GM21723 (cell line): ENCODE results near the gene CHIC2.
A peak's percentile ranks its signal among the peaks of the same experiment; 100 is the strongest.
"Not testable (repeated sequence)": the region's sequence is repeated elsewhere in the genome, so short reads cannot be mapped to it uniquely, and the experiment has no call there.

Source experiments
- ATAC-seq: cut with Tn5 transposase; IDR thresholded peaks from one replicate; pipeline ENCODE4 v1.9.1; 2021; ENCODE audit warnings: mild to moderate bottlenecking, moderate library complexity; ENCODE audit not compliant: unreplicated experiment

The CHIC2 gene

GRCh38 chr4:54064317-54065111 is at the start of gene CHIC2:
TSS of gene CHIC2 (minus strand) at chr4:54064605. CDS start at chr4:54064300, 305 bp downstream.
- ATAC-seq, result peak; percentile 95

DNA sequence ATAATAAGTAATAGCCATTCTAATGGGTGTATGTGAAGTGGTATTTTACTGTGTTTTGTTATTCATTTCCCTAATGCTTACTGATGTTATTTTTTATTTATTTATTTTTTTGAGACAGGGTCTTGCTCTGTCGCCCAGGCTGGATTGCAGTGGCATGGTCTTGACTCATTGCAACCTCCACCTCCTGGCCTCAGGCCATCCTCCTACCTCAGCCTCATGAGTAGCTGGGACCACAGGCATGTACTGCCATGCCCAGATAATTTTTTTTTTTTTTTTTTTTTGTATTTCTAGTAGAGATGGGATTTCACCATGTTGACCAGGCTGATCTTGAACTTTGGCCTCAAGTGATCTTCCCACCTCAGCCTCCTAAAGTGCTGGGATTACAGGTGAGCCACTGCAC is 48.8 kb upstream of the CHIC2 start:
- ATAC-seq, result not testable (repeated sequence)

DNA sequence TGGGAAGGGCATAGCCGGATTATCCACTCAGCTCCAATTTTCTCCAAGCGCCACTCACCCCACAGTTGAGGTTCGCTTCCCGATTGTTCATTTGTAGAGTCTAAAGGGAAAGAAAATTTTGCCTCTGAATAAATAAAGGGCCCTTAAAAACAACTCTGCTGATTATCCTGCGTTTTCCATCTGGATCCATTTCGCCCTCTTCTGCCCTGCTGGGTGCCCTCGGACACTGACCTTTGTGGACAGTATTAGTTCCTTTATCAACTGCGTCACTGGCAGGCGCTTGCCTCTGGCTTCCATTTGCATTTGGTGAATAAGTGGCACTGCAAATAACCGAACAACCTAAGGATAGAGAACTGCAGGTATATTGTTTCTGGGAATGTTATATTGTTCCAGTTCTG is 45.6 kb upstream of the CHIC2 start:
- no peak for ATAC-seq

- no peak for ATAC-seq
Observed at GRCh38 chr4:54109241-54110018, 45.0 kb upstream of the CHIC2 start.

DNA sequence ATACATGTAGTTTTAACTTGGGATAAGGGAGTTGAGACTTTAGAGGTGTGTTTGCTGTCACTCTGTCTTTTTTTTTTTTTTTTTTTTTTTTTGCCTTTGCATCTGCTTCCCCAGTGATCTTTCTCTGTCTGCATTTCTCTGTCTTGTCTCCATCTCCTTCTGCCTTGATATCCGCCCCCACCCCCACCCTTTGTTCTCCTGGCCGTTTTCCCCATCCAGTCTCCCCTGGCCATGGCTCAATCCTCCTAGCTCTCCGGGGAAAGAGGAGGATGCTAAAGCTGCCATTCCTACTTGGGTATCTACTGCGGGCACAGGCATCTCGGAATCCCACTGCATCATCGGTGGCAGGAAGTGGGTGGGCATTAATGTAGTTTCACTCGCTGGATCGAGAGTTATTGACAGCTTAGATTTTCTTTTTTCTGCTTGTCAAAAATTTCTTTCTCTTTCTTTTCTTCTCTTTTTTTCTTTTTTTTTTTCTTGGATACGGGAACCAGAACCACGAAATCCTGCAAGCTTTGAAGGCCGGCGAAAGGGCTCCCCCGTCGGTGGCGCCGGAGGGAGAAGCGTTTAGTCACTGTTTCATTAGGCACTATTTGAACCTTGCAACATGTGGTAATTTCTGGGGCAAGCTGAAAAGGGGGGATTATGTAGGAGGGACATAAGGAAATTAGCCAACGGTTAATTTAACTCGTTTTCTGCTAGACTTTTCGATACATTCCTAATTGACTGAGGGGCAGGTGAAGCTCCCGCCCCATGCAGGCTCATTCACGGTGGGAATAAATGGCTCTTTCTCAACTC is 43.7 kb upstream of the CHIC2 start:
- no peak for ATAC-seq

GRCh38 chr4:54104907-54105306 is 40.5 kb upstream of the CHIC2 start:
- ATAC-seq, result no peak

GRCh38 chr4:54103190-54103574 is 38.8 kb upstream of the CHIC2 start:
- ATAC-seq, result no peak

- ATAC-seq, result no peak
Observed at GRCh38 chr4:54102531-54103106, 38.2 kb upstream of the CHIC2 start.

GRCh38 chr4:54101190-54102041 is 37.0 kb upstream of the CHIC2 start:
- ATAC-seq, result no peak

GRCh38 chr4:54100595-54101189 is 36.3 kb upstream of the CHIC2 start:
- ATAC-seq, result no peak

DNA sequence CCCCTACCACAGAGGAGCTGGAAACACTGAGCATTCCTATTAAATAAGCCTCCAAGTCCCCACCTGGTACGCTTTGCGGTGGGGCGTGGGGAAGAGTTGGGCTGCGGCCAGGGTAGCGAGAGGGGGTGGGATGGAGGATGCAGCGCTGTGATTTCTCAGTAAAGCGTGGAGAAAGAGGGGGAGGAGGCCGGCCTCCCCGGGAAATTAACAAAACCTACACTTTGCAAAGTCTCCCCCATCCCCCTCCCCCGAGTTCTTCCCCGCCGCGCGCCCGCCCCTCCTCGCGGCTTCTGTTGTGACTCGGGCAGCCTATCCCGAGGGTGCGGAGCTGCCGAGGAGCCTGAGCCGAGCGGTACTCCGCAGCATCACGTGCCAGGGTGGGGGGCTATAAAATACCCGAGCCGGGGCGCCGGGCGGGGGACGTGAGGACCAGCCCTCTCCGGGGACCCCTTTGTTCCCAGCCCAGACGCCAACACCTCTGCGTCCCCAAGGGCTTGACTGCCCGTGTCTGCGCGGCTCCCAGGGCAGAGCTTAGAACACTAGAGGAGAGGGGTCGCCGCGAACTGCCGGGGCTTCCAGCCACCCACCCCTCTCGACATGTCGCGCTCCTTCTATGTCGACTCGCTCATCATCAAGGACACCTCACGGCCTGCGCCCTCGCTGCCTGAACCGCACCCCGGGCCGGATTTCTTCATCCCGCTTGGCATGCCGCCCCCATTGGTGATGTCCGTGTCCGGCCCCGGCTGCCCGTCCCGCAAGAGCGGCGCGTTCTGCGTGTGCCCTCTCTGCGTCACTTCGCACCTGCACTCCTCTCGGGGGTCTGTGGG is 35.6 kb upstream of the CHIC2 start, which contains the start of gene GSX2:
TSS of gene GSX2 (plus strand) at position 416 of the 827 bp plus-strand sequence. CDS start at position 598, 182 bp downstream.
- ATAC-seq, result no peak

DNA sequence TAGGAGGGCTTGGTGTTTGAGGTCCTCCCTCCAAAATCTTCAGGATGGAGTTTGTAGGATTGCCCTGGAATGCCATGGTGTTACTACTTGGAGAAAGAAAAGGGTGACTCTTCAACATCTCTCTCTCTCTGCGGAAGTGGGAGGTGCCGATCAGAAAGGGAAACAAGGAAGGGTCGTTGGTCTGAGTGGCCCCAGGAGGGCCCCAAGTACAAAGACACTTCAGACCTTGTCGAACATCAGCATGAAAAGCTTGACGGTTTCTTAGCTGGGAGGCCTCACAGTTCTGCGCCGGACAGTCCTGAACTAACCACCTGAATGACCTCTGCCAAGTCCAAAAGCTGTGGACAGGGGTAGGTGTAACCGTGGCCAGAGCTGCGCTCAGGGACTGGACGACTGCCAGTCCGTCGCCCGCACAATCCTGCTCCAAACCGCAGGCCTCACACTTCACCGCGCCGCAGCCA is 34.9 kb upstream of the CHIC2 start:
- ATAC-seq, result no peak

- ATAC-seq, result no peak
Observed at GRCh38 chr4:54098375-54098774, 34.0 kb upstream of the CHIC2 start.

DNA sequence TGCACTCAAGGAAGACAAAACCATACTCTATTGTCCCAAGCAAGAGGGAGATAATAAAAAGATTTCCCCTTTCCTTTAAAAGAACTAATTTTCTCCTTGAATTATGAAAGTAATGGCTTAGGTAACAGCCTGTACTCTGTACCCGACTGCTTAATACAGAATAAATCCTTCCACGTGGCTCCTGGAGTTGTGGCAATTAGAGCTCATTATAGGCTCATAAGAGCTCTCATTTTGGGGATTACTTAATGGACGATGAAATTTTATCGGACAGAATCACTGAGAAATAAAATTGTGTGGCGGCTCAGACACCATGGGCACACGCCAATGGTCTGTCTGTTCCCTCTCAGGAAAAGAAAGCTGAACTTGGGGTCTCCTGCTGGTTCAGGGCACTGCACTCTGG is 32.7 kb upstream of the CHIC2 start:
- no peak for ATAC-seq

DNA sequence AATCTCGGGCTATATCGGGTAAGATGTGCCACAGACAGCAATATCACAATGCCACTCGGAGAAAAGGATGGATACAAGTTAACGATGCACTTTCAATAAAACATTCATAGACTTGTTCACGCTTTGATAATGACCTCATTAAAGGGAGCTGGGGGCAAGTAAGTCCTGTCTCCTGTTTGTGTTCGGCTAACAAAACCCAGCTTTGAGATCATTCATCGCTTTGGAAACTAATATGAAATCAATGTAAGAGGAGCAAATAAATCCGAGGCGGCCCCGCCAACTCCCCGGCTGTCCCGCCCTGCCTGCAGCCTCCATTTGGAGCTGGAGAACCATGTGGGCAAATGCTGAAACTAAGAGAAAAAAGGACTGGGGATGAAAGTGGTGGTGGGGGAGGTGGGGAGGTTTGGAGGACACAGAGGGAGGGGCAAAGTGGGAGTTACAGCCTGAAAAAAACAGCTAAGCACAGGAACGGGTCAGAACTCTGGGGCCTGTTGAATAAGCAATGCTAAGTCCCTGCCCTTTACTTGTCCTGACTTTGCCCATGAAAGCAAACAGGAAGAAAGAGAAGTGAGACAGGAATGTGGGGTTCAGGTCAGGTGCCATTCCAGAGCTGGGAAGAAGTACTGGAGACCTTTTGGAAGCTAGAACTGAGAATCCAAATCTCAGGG is 32.0 kb upstream of the CHIC2 start:
- no peak for ATAC-seq

DNA sequence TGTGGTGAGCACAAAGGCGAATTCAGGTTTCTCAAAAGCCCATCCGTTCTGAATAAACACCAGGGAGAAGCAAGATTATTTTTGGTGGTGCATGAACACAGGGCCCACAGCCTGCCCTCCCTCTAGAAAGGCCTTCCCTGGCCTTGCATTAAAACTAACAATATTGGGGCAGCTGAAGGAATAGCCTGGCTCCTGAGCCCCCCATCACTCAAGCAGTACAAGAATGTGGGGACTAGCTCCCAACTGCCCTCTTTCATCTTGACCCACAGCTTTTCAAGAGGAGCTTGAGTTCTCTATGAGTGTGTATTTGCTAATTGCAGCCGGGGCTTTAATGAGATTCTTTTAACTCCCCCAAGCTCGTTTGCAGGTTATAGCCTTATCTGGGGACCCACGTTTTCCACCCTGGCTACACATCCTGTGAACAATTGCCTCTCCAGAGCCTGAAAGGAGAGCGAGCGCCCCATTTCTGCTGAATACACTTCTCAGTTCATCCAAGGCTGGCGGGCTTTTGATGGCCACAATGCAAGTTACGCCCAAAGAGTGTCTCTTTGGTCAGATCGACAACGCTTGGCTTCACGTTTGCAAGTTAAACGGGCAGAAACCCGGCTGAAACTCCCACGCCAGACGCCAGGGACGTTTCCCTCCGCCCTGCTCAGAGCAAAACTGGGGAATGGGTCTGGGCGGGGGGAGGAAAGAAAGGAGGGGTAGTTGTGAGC is 30.9 kb upstream of the CHIC2 start:
- no peak for ATAC-seq

DNA sequence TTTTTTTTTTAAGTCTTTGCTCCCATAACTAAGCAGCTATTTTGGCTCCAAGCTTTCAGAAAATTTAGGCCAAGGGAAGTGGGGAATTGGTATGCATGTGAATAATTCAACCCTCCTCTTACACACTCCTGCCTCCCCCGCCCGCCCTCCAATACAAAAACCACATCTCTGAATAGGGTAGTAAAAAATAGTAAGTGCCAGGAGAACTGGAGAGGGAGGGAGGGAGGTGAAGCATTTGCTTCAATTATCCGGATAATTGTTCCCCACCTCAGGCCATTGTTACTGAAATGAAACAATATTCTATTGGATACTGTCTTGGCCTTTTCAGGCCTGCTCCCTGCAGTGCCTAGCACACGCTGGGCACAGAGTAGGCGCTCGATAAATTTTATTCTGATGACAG is 30.0 kb upstream of the CHIC2 start:
- ATAC-seq, result no peak
